NCI-H2227 (cell line): ENCODE measurements around the gene REL.
"Not testable (repeated sequence)": the region's sequence is repeated elsewhere in the genome, so short reads cannot be mapped to it uniquely, and the experiment has no call there.

Source experiments
- DNase-seq: peaks from one replicate; lab custom pipeline; 2025; ENCODE audit not compliant: unreplicated experiment; lab: John Stamatoyannopoulos, UW

Gene REL

DNA sequence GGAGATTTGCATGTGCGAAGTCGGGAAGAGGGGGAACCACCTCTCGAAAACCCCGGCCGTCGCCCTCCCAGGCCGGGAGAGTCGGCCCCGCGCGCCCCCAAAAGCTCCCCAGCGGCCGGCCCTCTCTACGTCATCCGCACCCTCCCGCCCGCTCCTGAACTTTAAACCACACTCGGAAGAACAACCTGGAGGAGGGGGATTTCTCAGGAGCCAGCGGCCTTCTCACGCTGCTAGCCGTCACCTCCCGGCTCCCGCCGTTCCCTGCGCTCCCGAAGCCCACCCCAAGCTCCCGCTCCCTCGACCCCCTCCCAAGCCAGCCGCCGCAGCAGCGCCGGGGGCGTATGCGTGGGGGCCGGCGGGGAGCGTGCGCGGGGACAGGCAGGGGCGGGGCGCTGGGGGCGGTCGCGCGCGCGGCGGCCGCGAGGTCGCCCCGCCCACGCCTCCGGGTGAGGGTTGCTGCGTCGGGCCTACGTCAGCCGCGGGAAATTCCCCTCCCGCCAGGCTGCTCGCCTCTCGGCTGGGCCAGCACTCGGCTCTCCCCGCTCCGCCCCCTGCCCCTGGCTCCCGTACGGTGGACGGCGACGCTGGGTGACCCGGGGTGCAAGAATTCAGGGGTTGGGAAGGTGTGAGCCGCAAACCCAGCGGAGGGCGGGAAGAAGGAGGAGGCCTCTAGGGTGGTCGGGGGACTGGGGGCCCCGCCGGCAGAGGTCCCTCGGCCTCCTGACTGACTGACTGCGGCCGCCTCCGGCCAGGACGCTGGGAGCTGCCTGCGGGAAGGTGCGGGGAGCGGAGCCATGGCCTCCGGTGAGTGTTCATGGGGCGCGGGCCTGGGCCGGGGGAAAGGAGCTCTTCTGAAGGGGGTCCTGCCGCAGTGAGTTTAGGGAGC lies at the start of gene REL:
TSS of gene REL (plus strand) at position 528 of the 886 bp plus-strand sequence. CDS start at position 795, 267 bp downstream.
- DNase-seq, result peak; percentile 90

DNA sequence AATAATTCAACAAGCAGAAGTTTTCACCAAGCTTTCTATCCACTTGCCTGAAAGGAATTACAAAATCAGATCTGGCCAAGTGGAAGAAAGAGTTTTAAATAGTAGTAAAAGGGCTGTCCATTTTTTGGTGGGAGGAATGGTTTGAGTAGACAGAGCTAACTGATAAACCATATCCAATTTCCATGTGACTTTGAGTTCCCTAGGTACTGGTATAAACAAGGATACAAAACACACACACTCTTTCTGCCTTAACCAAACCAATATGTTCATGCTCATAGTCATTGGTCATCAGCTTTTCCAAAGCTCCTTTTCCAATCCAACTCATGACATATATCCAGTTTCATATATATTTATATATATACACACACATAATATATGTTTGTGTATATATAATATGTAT lies 49.5 kb upstream of the REL start:
- no peak for DNase-seq

DNA sequence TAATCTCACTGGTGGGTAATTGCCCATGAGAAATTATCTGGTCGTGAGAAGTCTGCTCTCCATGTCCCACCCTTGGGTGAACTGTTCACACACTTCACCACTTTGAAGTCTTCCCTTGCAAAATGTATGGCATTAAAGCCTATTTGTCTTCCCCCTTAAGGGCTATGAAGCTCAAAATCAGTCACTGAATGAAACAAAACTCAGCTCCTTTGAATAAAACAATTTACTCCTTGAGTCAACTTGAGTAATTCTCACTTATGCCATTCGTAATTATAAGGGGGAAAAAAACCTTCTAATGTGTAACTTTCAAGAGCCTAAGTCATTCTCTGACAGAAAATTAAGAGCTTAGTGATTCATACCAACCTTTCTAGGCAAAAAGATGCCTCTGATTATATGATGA lies 48.8 kb upstream of the REL start:
- no peak for DNase-seq

DNA sequence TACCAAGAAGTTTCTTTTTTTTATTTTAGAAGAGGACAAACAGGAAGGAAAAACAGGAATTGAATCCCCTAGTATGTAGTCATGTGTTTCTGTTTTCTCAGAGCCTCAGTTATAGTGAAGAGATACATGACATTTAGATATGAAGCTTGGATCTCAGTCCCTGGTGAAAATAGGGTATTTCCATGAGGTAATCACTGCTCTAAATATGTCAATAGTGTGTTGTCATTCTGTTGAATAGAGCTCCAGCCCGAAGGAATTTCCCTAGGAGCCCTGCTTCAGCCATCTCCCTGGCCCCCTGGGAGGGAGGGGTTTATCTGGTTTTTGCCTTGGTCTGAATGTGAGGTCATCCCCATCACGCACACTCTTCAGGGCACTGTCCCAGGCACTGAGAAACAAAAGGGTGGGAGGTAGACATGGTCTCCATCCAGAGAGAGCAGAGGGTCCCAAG lies 47.1 kb upstream of the REL start:
- DNase-seq, result no peak

DNA sequence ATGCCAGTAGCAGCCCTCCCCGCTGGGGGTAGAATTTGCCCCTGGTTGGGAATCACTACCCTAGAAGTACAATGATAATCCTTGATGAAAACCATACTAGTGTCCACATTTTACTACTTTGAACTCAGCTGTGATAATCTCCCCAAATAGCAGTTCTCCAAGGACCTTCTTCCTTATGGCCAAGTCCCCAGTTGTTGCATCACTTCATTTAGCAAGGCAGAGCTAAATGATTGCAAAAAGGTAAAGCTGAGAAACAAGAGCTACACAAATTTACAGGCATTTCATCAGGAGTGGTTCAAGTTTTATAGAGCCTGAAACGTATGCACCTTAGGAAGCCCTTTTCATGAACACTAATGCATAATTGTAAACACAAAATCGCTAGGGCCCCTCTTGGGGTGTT lies 44.9 kb upstream of the REL start:
- no peak for DNase-seq

DNA sequence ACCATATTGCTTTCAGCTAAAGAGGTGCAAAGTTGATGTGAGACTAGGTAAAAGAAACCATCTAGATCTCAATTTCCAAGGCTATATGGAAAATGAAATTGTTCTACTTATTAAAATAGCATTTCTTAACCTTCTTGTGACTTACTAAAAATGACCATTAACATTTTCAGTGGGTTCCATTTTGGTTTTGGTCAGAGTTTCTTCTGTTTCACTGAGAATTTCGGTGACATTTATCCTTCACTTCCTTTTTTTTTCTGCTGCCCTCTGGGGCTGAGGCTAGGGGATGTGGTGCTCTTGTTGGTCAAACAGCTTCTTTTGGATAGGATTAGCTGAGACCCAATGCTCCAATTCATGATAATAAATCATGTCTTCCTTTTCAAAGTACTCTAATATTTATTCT lies 44.3 kb upstream of the REL start:
- DNase-seq, result no peak

DNA sequence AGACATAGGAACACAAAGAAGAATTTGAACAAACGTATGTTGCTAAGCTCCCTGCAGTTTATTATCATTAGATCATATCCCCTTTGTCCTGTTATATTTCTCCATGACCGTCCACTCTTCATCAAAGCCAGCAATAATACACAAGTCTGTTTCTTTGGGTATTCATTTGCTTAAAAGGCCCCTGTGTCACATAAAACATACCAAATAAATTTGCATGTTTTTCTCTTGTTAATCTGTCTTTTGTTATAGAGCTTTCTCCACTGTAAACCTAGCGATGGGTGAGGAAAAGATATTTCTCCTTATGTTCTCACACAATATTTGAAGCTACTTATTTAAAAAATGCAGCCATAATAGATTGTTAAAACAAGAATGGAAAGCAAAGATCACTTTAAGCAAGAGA lies 42.9 kb upstream of the REL start:
- DNase-seq, result no peak

DNA sequence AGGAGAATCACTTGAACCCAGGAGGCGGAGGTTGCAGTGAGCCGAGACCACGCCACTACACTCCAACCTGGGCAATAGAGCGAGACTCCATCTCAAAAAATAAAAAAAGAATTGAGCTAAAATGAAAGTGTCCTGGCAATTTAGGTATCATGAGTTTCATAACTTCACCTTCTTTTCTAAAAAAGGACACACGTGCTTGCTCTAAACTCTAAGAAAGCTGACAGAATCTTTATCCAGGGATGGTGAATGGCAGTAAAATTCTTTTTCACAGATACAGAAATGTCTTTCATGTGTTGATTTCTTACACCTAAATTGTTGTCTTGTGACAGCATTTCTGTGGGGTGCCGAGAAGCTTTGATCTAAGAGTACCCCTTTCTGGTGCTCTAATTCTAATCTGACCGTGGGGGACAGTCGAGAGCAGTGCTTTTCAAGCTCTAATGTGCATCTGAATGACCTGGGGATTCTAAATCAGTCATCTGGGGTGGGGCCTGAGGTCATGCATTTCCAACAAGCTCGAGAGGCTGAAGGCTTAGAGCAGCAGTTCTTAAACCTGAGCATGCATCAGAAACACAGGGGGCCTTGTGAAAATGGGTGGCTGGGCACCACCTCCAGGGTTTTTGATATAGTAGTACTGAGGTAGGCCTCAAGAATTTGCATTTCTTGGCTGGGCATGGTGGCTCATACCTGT lies 42.1 kb upstream of the REL start:
- no peak for DNase-seq

DNA sequence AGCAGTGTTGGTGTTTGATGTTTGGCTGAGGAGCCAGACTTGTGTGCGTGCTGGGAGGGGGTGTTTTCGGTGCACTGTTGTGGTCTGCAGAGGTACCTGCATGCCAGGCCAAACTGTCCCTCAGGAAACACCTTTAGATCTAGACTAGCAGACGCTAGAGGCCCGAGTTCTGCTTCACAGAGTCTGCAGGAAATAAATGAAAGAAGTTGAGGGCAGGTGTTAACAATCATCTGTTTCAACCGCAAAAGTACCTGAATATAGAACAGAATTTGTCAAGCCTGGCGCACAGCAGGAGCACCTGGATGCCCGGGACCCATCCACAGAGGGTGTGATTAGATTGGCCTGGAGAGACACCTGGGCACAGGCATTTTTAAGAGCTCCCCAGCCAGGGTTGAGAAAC lies 40.5 kb upstream of the REL start:
- no peak for DNase-seq

DNA sequence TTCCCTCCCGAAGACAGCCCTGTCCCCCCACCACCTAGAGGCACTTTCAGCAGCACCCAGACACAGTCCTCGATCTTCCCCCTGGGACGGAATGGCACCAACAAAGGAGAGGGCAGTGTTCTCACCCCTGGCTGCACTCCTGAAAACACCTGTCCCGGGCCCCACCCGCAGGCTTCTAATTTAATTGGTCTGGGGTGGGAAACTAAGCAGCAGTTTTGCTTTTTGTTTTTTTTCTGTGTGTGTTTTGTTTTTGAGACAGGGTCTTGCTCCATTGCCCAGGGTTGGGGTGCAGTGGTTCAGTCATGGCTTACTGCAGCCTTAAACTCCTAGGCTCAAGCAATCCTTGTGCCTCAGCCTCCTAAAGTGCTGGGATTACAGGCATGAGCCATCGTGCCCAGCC lies 38.4 kb upstream of the REL start:
- no peak for DNase-seq

DNA sequence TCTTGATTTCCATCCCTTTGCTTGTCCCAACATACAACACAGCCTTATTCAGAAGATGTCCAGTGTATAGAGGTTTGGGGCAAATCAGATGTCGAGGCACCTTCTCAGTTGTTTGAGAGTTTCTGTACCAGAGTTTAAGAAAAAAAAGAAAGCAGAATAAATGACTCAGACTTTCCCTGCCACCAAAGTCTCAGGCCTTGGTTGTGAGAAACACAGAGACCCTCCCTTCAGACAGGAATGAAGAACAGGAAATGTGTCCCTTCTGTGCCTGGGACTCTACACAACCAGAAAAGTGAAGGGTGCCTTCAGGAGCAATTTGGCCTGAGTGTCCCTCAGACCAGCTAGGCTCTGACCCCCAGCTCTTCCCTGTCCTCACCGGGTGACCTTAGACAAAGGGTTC lies 37.3 kb upstream of the REL start:
- DNase-seq, result no peak

DNA sequence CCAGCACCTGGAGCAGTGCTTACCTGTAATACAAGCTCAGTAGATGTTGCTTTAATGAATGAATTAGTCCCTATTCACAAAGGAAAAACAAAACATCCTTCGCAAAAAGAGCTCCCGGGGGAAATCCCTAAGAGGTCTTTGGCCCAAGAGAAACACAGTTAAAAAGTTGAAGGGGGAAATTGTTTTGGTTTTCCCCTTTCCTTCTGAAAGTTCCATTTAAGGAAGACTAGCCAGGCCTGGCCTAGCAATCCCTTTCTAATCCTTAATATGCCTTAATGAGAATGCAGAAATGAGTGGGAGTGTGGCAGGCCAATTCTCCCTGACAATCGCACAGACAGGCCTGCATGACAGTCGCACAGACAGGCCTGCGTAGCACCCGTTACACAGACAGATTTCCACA lies 33.5 kb upstream of the REL start:
- DNase-seq, result no peak

DNA sequence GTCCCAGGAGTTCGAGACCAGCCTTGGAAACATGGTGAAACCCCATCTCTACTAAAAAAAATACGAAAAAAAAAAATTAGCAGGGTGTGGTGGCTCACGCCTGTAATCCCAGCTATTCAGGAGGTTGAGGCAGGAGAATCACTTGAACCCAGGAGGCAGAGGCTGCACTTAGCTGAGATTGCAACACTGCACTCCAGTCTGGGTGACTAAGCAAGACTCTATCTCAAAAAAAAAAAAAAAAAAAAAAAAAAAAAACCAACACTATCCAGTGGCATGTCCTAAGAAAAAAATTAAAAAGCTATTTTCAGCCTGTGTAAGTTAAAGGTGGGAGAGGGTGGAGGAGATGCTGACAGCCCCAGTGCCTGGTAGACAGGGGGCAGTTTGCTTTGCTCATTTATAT lies 32.2 kb upstream of the REL start:
- no peak for DNase-seq

DNA sequence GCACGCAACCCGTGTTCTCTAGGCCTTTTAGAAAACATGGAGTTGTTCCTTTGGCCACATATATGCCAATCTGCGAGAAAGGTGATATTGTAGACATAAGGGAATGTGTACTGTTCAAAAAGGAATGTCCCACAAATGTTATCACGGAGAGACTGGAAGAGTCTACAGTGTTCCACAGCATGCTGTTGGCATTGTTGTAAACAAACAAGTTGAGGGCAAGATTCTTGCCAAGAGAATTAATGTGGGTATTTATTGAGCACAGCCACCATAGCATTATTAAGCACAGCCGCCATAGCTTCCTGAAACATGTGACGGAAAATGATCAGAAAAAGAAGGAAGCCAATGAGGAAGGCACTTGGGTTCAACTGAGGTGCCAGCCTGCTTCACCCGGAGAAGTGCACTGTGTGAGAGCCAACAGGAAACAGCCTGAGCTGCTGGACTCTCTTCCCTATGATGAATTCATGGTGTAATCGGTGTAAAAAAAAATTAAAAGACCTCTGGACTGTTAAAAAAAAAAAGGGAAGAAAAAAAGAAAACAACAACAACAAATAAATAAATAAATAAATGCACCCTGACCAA lies 29.0 kb upstream of the REL start:
- no peak for DNase-seq

DNA sequence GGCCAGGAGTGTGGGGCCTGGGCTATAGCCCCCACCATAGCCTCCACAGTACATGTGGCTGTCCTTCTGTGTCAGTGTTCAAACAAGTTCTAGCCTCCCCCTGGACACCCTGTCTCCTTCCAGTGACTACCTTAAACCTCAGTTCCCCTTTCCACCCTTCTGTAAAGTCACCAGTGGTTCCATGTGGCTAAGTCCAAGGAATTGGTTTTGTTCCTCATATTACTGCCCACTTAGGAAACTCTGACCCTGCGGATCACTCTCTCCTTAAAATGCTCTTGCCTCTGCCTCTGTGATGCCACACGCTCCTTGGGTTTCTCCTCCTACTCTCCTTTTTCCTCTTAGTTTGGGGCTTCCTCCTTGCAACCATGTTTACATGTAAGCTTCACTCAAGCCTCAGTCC lies 27.8 kb upstream of the REL start:
- DNase-seq, result no peak

DNA sequence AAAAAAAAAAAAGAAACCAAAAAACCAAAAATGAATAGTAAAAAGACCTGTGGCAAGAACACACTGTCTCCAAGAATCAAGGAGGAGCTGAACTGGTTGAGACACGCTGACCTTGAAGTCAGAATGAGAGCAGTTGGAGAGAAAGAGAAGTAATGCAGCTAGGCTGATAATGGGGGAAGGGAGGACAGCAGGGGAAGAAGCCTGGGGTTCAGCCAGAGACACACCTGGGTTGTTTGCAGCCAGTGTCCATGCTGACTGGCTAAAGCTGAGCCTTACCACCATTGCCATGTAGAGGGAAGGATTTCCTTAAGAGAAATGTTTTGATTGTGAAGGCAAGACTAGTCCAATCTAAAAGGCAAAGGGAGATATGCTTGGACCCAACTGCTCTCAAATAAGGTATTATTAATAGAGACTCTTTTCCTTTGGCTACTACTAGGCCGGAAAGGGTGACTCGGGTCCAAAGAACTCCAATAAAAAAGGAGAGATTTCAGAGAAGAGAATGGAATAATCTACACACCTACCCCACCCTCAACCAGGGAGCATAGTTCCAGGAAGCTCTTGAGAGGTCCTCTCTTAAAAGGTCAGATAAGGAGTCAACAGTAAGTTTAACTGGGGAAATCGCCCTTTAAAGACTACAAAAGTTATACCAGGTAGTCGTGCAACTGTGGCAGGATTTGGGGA lies 25.2 kb upstream of the REL start:
- no peak for DNase-seq

DNA sequence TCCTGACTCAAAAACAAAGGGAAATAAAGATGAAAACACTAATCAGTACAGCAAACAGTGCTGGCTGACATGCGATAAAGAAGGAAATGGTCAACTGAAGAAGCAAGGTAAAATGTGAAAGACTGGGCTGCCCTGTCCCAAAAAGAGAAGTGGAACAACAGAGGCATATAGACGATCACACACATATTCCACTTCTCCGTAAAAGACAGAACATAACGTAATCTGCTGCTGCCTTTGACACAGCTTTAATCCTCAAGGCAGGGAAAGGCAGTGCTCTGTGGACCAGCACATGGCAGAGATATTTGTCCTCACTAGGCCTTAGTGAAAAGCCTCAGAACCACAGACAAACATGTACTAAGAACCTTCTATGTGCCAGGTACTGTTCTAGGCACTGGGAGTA lies 24.3 kb upstream of the REL start:
- no peak for DNase-seq

DNA sequence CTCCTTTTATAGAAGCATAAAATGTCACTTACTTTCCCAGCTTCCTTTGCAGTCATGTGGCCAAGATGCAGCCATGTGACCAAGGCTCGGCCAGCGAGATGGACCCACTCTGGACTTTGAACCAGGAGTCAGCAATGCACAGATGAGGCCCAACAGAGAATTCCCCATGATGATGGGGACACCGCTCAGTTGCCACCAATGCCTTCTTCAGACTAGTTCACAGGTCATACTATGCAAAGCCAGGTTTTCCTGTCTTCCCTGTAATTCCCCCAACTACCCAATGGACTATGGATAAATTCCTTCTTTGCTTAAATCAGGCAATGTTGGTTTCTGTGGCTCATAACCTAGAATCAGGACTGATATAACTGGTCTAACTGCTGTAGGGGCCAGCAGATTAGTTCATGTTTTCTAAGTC lies 22.5 kb upstream of the REL start:
- no peak for DNase-seq

DNA sequence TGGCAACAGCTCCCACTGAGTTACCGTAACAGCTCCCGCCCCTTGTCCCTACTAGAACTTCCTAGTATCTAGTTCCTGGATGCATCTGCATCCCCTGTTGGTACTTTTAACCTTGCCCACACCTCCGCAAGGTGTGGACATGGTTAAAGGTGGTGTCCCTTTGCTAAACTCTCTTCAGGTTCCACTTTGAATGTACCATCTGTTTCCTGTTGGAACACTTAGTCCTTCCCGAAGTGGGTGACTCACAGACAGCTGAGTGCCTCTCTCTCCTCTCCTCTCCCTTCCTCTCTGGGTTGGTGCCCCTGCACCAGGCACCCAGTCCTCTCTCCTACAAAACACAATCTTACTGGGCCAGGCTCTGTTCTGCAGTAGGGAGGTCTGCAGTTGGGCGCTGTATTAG lies 19.6 kb upstream of the REL start:
- no peak for DNase-seq

DNA sequence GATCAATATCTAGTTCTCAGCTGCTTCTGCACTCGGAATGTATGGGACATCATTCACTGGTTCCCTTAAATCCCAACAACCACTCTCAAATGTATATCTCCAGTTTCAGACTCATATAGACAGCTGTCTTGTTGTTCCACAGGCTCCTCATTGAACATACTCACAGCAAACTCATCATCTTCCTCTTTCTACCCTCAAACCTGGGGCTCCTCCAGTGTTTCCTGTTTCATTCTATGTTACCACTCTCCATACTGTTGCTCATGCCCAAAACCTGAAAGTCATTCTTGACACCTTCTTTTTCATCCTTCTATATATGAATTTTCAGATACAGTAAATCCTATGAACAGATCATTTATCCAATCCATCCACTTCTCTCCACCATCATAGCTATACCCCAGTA lies 18.7 kb upstream of the REL start:
- no peak for DNase-seq

DNA sequence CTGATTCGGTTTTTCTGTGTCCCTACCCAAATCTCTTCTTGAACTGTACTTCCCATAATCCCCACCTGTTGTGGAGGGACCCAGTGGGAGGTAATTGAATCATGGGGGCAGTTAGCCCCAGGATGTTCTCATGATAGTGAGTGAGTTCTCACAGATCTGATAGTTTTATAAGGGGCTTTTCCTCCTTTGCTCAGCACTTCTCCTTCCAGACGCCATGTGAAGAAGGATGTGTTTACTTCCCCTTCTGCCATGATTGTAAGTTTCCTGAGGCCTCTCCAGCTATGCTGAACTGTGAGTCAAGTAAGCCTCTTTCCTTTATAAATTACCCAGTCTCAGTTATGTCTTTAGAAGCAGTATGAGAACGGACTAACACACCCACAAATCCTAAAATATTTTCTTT lies 16.0 kb upstream of the REL start:
- not testable (repeated sequence) for DNase-seq

DNA sequence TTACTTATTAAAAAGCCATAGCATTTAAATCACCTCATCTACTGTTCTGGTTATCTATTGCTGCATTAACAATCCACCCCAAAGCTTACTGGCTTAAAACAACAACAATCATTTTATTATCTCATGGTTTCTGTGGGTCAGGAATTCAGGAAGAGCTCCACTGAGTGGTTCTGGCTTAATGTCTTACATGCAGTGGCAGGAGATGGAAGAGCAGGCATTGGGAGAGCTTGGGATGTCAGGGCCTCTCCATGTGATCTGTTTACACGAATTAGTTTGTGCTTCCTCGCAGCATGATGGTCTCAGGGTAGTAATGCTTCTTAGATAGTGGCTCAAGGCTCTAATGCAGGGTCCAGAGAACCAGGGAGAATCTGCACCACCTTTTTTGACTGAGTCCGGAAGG lies 14.4 kb upstream of the REL start:
- no peak for DNase-seq
